HepG2 (cell line): ENCODE data around the gene DIABLO. TPM values are rescaled to one million over a fixed set of nuclear protein-coding genes. Genes with fewer than 3 reads are reported as not detected.
A peak's percentile ranks its signal among the peaks of the same experiment; 100 is the strongest.

ENCODE experiments used
- AGO2 ChIP-seq: fragments of 200-400 bp; formaldehyde crosslinking; optimal IDR thresholded peaks from 2 replicates; pipeline ENCODE3; 2017; ENCODE audit warnings: mild to moderate bottlenecking, low read depth, low read length, moderate library complexity
- CENPT ChIP-seq: sonication (generic); formaldehyde crosslinking; IDR thresholded peaks from 2 replicates; pipeline ENCODE4 v1.8.0; 2022; ENCODE audit warnings: low read depth, mild to moderate bottlenecking, moderate library complexity, missing genetic modification reagents
- GZF1 ChIP-seq: sonication (generic); formaldehyde crosslinking; IDR thresholded peaks from 2 replicates; pipeline ENCODE4 v1.5.1; 2020; ENCODE audit warnings: mild to moderate bottlenecking, missing genetic modification reagents
- NR2F6 ChIP-seq, 2 experiments: IDR thresholded peaks; 2 replicates each; pipeline ENCODE4 v1.6.1; 2016; ENCODE audit warnings: antibody characterized with exemption in 1 of 2, mild to moderate bottlenecking in 1 of 2
- STAG1 ChIP-seq: sonication (generic); formaldehyde crosslinking; IDR thresholded peaks from 2 replicates; pipeline ENCODE4 v1.4.0; 2020; ENCODE audit warnings: missing genetic modification reagents
- ZNF235 ChIP-seq: sonication (generic); formaldehyde crosslinking; IDR thresholded peaks from 2 replicates; pipeline ENCODE4 v1.8.1; 2023; ENCODE audit warnings: mild to moderate bottlenecking, missing genetic modification reagents, borderline replicate concordance
- ZNF431 ChIP-seq: sonication (generic); formaldehyde crosslinking; IDR thresholded peaks from 2 replicates; pipeline ENCODE4 v1.9.0; 2022; ENCODE audit warnings: missing genetic modification reagents, low read depth, mild to moderate bottlenecking, borderline replicate concordance
- ZNF552 ChIP-seq: sonication (generic); formaldehyde crosslinking; IDR thresholded peaks from 2 replicates; pipeline ENCODE4 v1.9.0; 2022; ENCODE audit warnings: missing genetic modification reagents, mild to moderate bottlenecking, borderline replicate concordance
- ZNF607 ChIP-seq: sonication (generic); formaldehyde crosslinking; IDR thresholded peaks from 2 replicates; pipeline ENCODE4 v1.5.1; 2020; ENCODE audit warnings: missing genetic modification reagents, mild to moderate bottlenecking, borderline replicate concordance
- ZSCAN30 ChIP-seq: sonication (generic); formaldehyde crosslinking; IDR thresholded peaks from 2 replicates; pipeline ENCODE4 v1.5.0; 2020; ENCODE audit warnings: mild to moderate bottlenecking, missing genetic modification reagents
- polyA plus RNA-seq, 8 experiments: library from polyadenylated mRNA; depleted of rRNA in 3 of 8; stranded (reverse) in 7 of 8; unstranded in 1 of 8; fragments of >200 nt; fragmentation: Illumina TruSeq in 4 of 8; extraction: Trizol in 4 of 8; gene quantifications; 2 replicates each; pipeline versions ENCODE4 v1.2.1 to v1.2.3, GENCODE V29; 2011 to 2016; ENCODE audit warnings: low read depth in 4 of 8, missing spikeins in 1 of 8, mixed read lengths in 1 of 8; ENCODE audit not compliant: insufficient read depth in 1 of 8
- total RNA-seq, 5 experiments: library from RNA; depleted of rRNA; stranded (reverse); fragments of >200 nt; fragmentation: Illumina TruSeq; extraction: Trizol; gene quantifications; 2 replicates each; pipeline ENCODE4 v1.2.3, GENCODE V29; 2016; ENCODE audit warnings: low read depth in 1 of 5
- TF ChIP-seq, protein P1 (sequence below): sonication (generic); formaldehyde crosslinking; IDR thresholded peaks from 2 replicates; pipeline ENCODE4 v1.5.1; 2020; ENCODE audit warnings: mild to moderate bottlenecking, missing genetic modification reagents, moderate library complexity
- TF ChIP-seq, protein P2 (sequence below): sonication (generic); formaldehyde crosslinking; IDR thresholded peaks from 2 replicates; pipeline ENCODE4 v1.4.0; 2020; ENCODE audit warnings: low read depth, mild to moderate bottlenecking, missing genetic modification reagents
- TF ChIP-seq, protein P3 (sequence below): sonication (generic); formaldehyde crosslinking; IDR thresholded peaks from 2 replicates; pipeline ENCODE4 v1.5.1; 2020; ENCODE audit warnings: missing genetic modification reagents, mild to moderate bottlenecking, borderline replicate concordance
- TF ChIP-seq, protein P4 (sequence below): IDR thresholded peaks from 2 replicates; pipeline ENCODE4 v1.6.1; 2016; ENCODE audit warnings: low read depth
- TF ChIP-seq, protein P5 (sequence below): sonication (generic); formaldehyde crosslinking; IDR thresholded peaks from 2 replicates; pipeline ENCODE4 v1.5.0; 2020; ENCODE audit warnings: mild to moderate bottlenecking, missing genetic modification reagents, moderate library complexity
- TF ChIP-seq, protein P6 (sequence below): sonication (generic); formaldehyde crosslinking; IDR thresholded peaks from 2 replicates; pipeline ENCODE4 v1.4.0; 2020; ENCODE audit warnings: mild to moderate bottlenecking, missing genetic modification reagents

Gene DIABLO
- total and polyA plus RNA-seq, 2 of the 13 experiments (the other 11 are each of a cell fraction or from before 2014, with no cell fraction given): 20.7 to 70.9 TPM

DNA sequence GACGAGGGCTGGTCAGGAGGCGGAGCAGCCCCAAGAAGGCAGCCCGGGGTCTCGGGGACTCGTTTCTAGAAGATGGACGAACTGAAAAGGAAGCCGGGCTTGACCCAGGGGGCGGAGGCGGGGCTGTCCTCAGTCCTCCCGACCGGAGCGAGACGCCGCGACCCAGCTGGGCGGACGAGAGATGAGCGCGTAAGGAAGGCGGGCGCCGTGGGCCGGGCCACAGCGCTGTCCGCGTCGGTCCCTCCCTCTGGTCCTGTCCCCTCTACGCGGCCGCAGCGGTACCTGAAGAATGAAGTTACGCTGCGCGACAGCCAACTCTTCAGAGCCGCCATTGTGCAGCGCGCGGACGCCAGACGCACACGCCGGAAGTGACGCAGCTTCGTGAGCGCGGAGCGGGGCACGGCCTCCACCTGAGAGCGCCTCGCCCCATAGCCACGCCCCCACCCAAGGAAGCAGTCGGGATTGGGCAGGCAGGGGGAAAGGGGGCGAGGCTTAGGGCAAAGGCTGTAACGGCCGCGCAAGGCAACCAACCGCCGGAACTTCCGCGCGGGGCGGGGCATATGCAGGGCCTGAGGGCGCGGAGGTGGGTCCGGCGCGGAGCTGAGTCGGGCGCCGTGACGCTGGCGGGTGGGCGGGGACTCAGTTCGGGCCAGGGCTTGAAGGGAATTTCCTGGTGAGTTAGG lies at the start of gene DIABLO (continued):
- TF ChIP-seq, protein P1, sequence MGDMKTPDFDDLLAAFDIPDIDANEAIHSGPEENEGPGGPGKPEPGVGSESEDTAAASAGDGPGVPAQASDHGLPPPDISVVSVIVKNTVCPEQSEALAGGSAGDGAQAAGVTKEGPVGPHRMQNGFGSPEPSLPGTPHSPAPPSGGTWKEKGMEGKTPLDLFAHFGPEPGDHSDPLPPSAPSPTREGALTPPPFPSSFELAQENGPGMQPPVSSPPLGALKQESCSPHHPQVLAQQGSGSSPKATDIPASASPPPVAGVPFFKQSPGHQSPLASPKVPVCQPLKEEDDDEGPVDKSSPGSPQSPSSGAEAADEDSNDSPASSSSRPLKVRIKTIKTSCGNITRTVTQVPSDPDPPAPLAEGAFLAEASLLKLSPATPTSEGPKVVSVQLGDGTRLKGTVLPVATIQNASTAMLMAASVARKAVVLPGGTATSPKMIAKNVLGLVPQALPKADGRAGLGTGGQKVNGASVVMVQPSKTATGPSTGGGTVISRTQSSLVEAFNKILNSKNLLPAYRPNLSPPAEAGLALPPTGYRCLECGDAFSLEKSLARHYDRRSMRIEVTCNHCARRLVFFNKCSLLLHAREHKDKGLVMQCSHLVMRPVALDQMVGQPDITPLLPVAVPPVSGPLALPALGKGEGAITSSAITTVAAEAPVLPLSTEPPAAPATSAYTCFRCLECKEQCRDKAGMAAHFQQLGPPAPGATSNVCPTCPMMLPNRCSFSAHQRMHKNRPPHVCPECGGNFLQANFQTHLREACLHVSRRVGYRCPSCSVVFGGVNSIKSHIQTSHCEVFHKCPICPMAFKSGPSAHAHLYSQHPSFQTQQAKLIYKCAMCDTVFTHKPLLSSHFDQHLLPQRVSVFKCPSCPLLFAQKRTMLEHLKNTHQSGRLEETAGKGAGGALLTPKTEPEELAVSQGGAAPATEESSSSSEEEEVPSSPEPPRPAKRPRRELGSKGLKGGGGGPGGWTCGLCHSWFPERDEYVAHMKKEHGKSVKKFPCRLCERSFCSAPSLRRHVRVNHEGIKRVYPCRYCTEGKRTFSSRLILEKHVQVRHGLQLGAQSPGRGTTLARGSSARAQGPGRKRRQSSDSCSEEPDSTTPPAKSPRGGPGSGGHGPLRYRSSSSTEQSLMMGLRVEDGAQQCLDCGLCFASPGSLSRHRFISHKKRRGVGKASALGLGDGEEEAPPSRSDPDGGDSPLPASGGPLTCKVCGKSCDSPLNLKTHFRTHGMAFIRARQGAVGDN (CRISPR knock-in tag): peak; percentile 77
- TF ChIP-seq ZNF431 (CRISPR knock-in tag) (peak; percentile 95), ZNF607 (CRISPR knock-in tag) (no peak; the same call in none of the 2 replicates), STAG1 (CRISPR knock-in tag) (no peak), ZNF235 (CRISPR knock-in tag) (no peak), ZNF552 (no peak), CENPT (CRISPR knock-in tag) (peak; percentile 76; the same call in 1 of the 2 replicates), GZF1 (CRISPR knock-in tag) (no peak), ZSCAN30 (no peak), AGO2 (peak; percentile 75), NR2F6 (IDR thresholded peaks at IDR 0.05) (no peak), NR2F6 (CRISPR knock-in tag; IDR thresholded peaks at IDR 0.05) (peak; percentile 79)
- TF ChIP-seq, protein P2, sequence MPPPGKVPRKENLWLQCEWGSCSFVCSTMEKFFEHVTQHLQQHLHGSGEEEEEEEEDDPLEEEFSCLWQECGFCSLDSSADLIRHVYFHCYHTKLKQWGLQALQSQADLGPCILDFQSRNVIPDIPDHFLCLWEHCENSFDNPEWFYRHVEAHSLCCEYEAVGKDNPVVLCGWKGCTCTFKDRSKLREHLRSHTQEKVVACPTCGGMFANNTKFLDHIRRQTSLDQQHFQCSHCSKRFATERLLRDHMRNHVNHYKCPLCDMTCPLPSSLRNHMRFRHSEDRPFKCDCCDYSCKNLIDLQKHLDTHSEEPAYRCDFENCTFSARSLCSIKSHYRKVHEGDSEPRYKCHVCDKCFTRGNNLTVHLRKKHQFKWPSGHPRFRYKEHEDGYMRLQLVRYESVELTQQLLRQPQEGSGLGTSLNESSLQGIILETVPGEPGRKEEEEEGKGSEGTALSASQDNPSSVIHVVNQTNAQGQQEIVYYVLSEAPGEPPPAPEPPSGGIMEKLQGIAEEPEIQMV (CRISPR knock-in tag): no peak; the same call in 1 of the 2 replicates
- TF ChIP-seq, protein P3, sequence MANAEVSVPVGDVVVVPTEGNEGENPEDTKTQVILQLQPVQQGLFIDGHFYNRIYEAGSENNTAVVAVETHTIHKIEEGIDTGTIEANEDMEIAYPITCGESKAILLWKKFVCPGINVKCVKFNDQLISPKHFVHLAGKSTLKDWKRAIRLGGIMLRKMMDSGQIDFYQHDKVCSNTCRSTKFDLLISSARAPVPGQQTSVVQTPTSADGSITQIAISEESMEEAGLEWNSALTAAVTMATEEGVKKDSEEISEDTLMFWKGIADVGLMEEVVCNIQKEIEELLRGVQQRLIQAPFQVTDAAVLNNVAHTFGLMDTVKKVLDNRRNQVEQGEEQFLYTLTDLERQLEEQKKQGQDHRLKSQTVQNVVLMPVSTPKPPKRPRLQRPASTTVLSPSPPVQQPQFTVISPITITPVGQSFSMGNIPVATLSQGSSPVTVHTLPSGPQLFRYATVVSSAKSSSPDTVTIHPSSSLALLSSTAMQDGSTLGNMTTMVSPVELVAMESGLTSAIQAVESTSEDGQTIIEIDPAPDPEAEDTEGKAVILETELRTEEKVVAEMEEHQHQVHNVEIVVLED (CRISPR knock-in tag): peak; percentile 100
- TF ChIP-seq, protein P4, sequence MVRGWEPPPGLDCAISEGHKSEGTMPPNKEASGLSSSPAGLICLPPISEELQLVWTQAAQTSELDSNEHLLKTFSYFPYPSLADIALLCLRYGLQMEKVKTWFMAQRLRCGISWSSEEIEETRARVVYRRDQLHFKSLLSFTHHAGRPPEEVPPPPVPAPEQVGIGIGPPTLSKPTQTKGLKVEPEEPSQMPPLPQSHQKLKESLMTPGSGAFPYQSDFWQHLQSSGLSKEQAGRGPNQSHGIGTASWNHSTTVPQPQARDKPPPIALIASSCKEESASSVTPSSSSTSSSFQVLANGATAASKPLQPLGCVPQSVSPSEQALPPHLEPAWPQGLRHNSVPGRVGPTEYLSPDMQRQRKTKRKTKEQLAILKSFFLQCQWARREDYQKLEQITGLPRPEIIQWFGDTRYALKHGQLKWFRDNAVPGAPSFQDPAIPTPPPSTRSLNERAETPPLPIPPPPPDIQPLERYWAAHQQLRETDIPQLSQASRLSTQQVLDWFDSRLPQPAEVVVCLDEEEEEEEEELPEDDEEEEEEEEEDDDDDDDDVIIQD (CRISPR knock-in tag): peak; percentile 27; the same call in 1 of the 2 replicates
- TF ChIP-seq, protein P5, sequence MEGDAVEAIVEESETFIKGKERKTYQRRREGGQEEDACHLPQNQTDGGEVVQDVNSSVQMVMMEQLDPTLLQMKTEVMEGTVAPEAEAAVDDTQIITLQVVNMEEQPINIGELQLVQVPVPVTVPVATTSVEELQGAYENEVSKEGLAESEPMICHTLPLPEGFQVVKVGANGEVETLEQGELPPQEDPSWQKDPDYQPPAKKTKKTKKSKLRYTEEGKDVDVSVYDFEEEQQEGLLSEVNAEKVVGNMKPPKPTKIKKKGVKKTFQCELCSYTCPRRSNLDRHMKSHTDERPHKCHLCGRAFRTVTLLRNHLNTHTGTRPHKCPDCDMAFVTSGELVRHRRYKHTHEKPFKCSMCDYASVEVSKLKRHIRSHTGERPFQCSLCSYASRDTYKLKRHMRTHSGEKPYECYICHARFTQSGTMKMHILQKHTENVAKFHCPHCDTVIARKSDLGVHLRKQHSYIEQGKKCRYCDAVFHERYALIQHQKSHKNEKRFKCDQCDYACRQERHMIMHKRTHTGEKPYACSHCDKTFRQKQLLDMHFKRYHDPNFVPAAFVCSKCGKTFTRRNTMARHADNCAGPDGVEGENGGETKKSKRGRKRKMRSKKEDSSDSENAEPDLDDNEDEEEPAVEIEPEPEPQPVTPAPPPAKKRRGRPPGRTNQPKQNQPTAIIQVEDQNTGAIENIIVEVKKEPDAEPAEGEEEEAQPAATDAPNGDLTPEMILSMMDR (CRISPR knock-in tag): peak; percentile 26; the same call in 1 of the 2 replicates
- TF ChIP-seq, protein P6, sequence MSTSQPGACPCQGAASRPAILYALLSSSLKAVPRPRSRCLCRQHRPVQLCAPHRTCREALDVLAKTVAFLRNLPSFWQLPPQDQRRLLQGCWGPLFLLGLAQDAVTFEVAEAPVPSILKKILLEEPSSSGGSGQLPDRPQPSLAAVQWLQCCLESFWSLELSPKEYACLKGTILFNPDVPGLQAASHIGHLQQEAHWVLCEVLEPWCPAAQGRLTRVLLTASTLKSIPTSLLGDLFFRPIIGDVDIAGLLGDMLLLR (CRISPR knock-in tag): peak; percentile 77
